Measurements from ENCODE around the gene CRAT.

- TF ChIP-seq CTCF (IDR thresholded peaks at IDR 0.05), result no peak
- TF ChIP-seq POLR2AphosphoS5 (IDR thresholded peaks at IDR 0.05), result no peak
Observed at GRCh38 chr9:129145316-129145715, 34.7 kb upstream of the CRAT start.
